C4-2B (cell line): ENCODE data around the gene MOB3B.

Experiments used
- CTCF ChIP-seq: fragments of 450-650 bp; conservative IDR thresholded peaks from 2 replicates; pipeline ENCODE4 v1.5.1; 2017; ENCODE audit warnings: mild to moderate bottlenecking
- ZFX ChIP-seq: fragments of 450-650 bp; IDR thresholded peaks from 2 replicates; pipeline ENCODE4 v1.6.1; 2017

DNA sequence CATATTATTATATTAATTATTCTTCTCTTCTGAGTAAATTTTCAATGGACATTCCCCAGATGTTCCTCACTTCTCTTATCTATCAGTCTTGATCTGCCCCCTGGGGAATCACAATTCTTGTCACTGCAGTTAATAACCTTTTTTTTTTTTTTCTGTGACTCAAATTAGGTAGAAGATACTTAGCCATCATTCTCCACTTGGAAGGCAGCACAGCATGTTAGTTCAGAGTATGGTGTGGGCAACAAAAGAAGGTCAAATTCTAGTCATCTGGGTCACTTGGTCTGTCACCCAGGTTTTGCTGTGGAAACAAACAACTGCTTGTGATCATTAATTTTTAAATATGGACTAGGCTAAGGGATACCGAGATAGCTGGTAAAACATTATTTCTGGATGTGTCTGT lies 8.1 kb upstream of the MOB3B start:
- no peak for TF ChIP-seq CTCF
- no peak for TF ChIP-seq ZFX
